Measurements from ENCODE around the gene FGF14. TPM values are rescaled to one million over a fixed set of nuclear protein-coding genes. Genes with fewer than 3 reads are reported as not detected.

The FGF14 gene
- total and polyA plus RNA-seq, 2 of the 4 experiments (the other 2 are of a cell fraction): under 0.01 TPM; not detected in 1

- dilution Hi-C loops (cut with HindIII; ENCODE audit: low sequenced_read_pairs, unreplicated experiment): no loop called here
Observed at GRCh38 chr13:101703838-101704237, 698.0 kb downstream of the FGF14 start.

More at GRCh38 chr13:101703838-101704237, 698.0 kb downstream of the FGF14 start:
- H2AFZ ChIP-seq (replicated peaks; ENCODE audit: low read length, poor library complexity): no peak overlapping the region
- no peak overlapping the region for H2BK5ac ChIP-seq (ENCODE audit: low read depth, low read length, poor library complexity, severe bottlenecking)
- H4K91ac ChIP-seq (ENCODE audit: insufficient read depth, low read depth, low read length): no peak overlapping the region
- H3K4me1 ChIP-seq (ENCODE audit: control insufficient read depth, insufficient read depth, low read length): no peaks in the 10 kb centered on the region
- no peaks in the 10 kb centered on the region for H3K9me3 ChIP-seq (ENCODE audit: control insufficient read depth, insufficient read depth, low read length)
- no peak overlapping the region for H3K27ac ChIP-seq (ENCODE audit: insufficient read depth, low read length)
- H3K4me2 ChIP-seq (ENCODE audit: low read depth, low read length): no peak overlapping the region
- no peak overlapping the region for H2BK15ac ChIP-seq (ENCODE audit: low read depth, low read length)
- no peak overlapping the region for H3K9ac ChIP-seq (ENCODE audit: low read depth, low read length)
- WGBS, 2 experiments (ENCODE audit: extremely low coverage in 2 of 2, insufficient read length in 1 of 2): no CpG with 5 or more reads among the region's 3 CpGs
- H2AK5ac ChIP-seq (ENCODE audit: low read depth, low read length): no peak overlapping the region
- DNase-seq (no peak), ATAC-seq (ENCODE audit: low read depth) (no peak)
- H2BK120ac ChIP-seq (ENCODE audit: low read depth, low read length): no peak overlapping the region
- ChIA-PET CTCF (no interaction called here), POLR2A (ENCODE audit: unreplicated experiment) (no interaction called here)
- no peak overlapping the region for H3K4ac ChIP-seq (ENCODE audit: low read depth, low read length)
- no peaks in the 10 kb centered on the region for H3K36me3 ChIP-seq (ENCODE audit: control insufficient read depth, insufficient read depth, low read length)
- no peak overlapping the region for H3K23ac ChIP-seq (ENCODE audit: low read depth, low read length)
- TF ChIP-seq RAD21 (IDR thresholded peaks at IDR 0.05; ENCODE audit: low read length) (no peak), RFX5 (IDR thresholded peaks at IDR 0.05; ENCODE audit: low read depth, low read length) (no peak), SMC3 (IDR thresholded peaks at IDR 0.05; ENCODE audit: low read depth, low read length) (no peak), CTCF (conservative IDR thresholded peaks at IDR 0.05; ENCODE audit: low read depth, low read length) (no peak), FOS (IDR thresholded peaks at IDR 0.05; ENCODE audit: low read depth, low read length) (no peak), MAZ (IDR thresholded peaks at IDR 0.05; ENCODE audit: borderline replicate concordance, low read depth, low read length) (no peak), POLR2A (IDR thresholded peaks at IDR 0.05; ENCODE audit: low read depth, low read length) (no peak), CHD1 (IDR thresholded peaks at IDR 0.05; ENCODE audit: low read depth, low read length) (no peak), MXI1 (IDR thresholded peaks at IDR 0.05; ENCODE audit: borderline replicate concordance, low read depth, low read length) (no peak), NFE2L2 (IDR thresholded peaks at IDR 0.05; ENCODE audit: low read depth, low read length) (no peak), RCOR1 (IDR thresholded peaks at IDR 0.05; ENCODE audit: insufficient replicate concordance, low read length) (no peak), BHLHE40 (IDR thresholded peaks at IDR 0.05; ENCODE audit: low read depth, low read length) (no peak), CEBPB (IDR thresholded peaks at IDR 0.05; ENCODE audit: low read depth, low read length) (no peak), MAFK (IDR thresholded peaks at IDR 0.05; ENCODE audit: low read depth, low read length) (no peak)
- TF ChIP-seq, protein P1, sequence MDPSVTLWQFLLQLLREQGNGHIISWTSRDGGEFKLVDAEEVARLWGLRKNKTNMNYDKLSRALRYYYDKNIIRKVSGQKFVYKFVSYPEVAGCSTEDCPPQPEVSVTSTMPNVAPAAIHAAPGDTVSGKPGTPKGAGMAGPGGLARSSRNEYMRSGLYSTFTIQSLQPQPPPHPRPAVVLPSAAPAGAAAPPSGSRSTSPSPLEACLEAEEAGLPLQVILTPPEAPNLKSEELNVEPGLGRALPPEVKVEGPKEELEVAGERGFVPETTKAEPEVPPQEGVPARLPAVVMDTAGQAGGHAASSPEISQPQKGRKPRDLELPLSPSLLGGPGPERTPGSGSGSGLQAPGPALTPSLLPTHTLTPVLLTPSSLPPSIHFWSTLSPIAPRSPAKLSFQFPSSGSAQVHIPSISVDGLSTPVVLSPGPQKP (IDR thresholded peaks at IDR 0.05; ENCODE audit: borderline replicate concordance, low read depth, low read length): no peak
- TF ChIP-seq, protein P2, sequence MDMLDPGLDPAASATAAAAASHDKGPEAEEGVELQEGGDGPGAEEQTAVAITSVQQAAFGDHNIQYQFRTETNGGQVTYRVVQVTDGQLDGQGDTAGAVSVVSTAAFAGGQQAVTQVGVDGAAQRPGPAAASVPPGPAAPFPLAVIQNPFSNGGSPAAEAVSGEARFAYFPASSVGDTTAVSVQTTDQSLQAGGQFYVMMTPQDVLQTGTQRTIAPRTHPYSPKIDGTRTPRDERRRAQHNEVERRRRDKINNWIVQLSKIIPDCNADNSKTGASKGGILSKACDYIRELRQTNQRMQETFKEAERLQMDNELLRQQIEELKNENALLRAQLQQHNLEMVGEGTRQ (IDR thresholded peaks at IDR 0.05; ENCODE audit: low read depth, low read length): no peak
- intact Hi-C loops (cut with micrococcal nuclease) (no loop called here), in situ Hi-C loops (cut with MboI; ENCODE audit: low sequenced_read_pairs) (no loop called here)
- H3K4me3 ChIP-seq (ENCODE audit: insufficient read depth, low read depth, low read length): no peak overlapping the region
- H3K14ac ChIP-seq (replicated peaks; ENCODE audit: low read depth, low read length): no peak overlapping the region
- H2AK9ac ChIP-seq (replicated peaks; ENCODE audit: low read depth, low read length, poor library complexity): no peak overlapping the region
- no peaks in the 10 kb centered on the region for H3K79me1 ChIP-seq (ENCODE audit: low read depth in 1 of 2, low read length in 2 of 2)
- no peak overlapping the region for H4K5ac ChIP-seq (ENCODE audit: low read depth, low read length)
- no peak overlapping the region for H4K8ac ChIP-seq (ENCODE audit: low read depth in 2 of 2, low read length in 2 of 2)
- BruUV-seq (replicated peaks): no TSS peak
- H2BK20ac ChIP-seq (ENCODE audit: low read depth, low read length): no peak overlapping the region
- H4K20me1 ChIP-seq (ENCODE audit: insufficient read depth, low read length): no peaks in the 10 kb centered on the region
- H3K9me1 ChIP-seq (ENCODE audit: insufficient read depth, low read length): no peaks in the 10 kb centered on the region
- H3K27me3 ChIP-seq (ENCODE audit: control insufficient read depth, insufficient read depth, low read length): no peaks in the 10 kb centered on the region
- H3K18ac ChIP-seq (ENCODE audit: low read depth, low read length): no peak overlapping the region
- H3K56ac ChIP-seq (ENCODE audit: extremely low read depth, insufficient read depth, low read length): no peak overlapping the region

All from IMR-90 (cell line).